Esophagus (tissue), 2 donors: ENCODE data around the gene RCOR3. TPM values are rescaled to one million over a fixed set of nuclear protein-coding genes. Genes with fewer than 3 reads are reported as not detected.

Experiments
- H3K27ac ChIP-seq, 2 donors: one replicate each; pipeline ENCODE4 v1.5.1; 2013; ENCODE audit warnings: low read depth in 2 of 2, mild to moderate bottlenecking in 2 of 2, inconsistent platforms in 1 of 2, low read length in 1 of 2, moderate library complexity in 1 of 2
- H3K27me3 ChIP-seq, 2 donors: one replicate each; pipeline ENCODE4 v1.6.1; 2013; ENCODE audit warnings: low read length in 2 of 2, control low read depth in 1 of 2, mild to moderate bottlenecking in 1 of 2; ENCODE audit not compliant: insufficient read depth in 2 of 2, control insufficient read depth in 1 of 2
- H3K36me3 ChIP-seq, 2 donors: one replicate each; pipeline ENCODE4 v1.6.1; 2013; ENCODE audit warnings: low read length in 1 of 2; ENCODE audit not compliant: control insufficient read depth in 2 of 2, insufficient read depth in 2 of 2
- H3K4me1 ChIP-seq, 2 donors: one replicate each; pipeline ENCODE4 v1.6.1; 2013; ENCODE audit warnings: low read length in 1 of 2; ENCODE audit not compliant: control insufficient read depth in 2 of 2, insufficient read depth in 2 of 2
- H3K4me3 ChIP-seq, 2 donors: one replicate each; pipeline ENCODE4 v1.5.1; 2013; ENCODE audit warnings: low read length in 2 of 2, mild to moderate bottlenecking in 2 of 2, low read depth in 1 of 2, moderate library complexity in 1 of 2
- H3K9me3 ChIP-seq, 2 donors: one replicate each; pipeline ENCODE4 v1.6.1; 2013; ENCODE audit warnings: mild to moderate bottlenecking in 2 of 2, low read depth in 1 of 2, low read length in 1 of 2, moderate library complexity in 1 of 2; ENCODE audit not compliant: control insufficient read depth in 2 of 2, insufficient read depth in 1 of 2
- WGBS, 2 donors: extraction: QIAGEN DNeasy Blood & Tissue Kit; methylation state at CpG; one replicate each; pipeline ENCODE4 v1.1.7; 2013; 5-methylcytosine and 5-hydroxymethylcytosine counted together
- polyA plus RNA-seq, 2 donors: library from polyadenylated mRNA; stranded (reverse); fragments of 200-250 nt; gene quantifications; one replicate each; pipeline ENCODE4 v1.2.3, GENCODE V29; 2013
- donor health status: healthy with polysubstance abuse.
- donor health status: Bipolar disorder and iron deficiency.

Gene RCOR3
- polyA plus RNA-seq, 2 donors, result 12.4 to 20.6 TPM

DNA sequence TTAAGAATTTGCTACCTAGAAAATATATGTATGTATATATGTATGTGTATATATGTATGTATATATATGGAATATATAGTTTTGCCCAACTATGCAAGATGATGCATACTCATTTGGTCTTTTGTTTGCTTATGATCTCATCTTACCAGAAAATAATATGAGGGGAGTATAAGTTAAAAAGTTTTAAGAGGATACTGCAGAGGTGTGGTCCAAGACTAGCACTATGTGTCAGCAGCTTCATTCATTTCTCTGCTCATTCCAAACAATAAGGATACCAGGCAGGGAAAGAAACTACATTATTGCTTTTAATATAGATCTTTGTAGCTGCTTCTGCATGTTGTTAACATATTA lies 22.8 kb downstream of the RCOR3 start:
- no peaks in the 10 kb centered on the region for H3K4me1 ChIP-seq
- H3K9me3 ChIP-seq, result no peaks in the 10 kb centered on the region
- H3K4me3 ChIP-seq, result no peak overlapping the region
- H3K27ac ChIP-seq, result no peak overlapping the region
- no peaks in the 10 kb centered on the region for H3K27me3 ChIP-seq
- no peaks in the 10 kb centered on the region for H3K36me3 ChIP-seq

DNA sequence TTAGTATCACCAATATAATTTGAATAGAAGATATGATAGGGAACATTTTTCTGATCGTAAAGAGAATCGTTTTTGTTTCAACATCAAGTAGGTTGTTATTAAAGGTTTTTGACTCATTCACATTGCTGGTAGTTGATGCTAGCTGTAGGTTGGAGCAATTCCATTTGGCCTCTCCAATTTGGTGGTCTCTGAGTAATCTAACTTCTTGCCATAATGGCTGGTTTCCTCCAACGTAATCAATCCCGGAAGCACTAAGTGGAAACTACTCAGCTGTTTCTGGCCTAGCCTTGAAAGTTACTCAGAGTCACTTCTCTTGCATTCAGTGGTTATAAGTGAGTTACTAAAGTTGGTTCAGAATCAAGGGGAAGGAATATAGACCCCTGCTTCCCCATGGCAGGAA lies 26.0 kb downstream of the RCOR3 start:
- H3K4me3 ChIP-seq, result no peak overlapping the region
- no peaks in the 10 kb centered on the region for H3K27me3 ChIP-seq
- no peak overlapping the region for H3K27ac ChIP-seq
- H3K9me3 ChIP-seq, result no peaks in the 10 kb centered on the region
- no peaks in the 10 kb centered on the region for H3K4me1 ChIP-seq
- WGBS, 2 donors, result 88% methylated on average over 4 of the region's 4 CpGs
- H3K36me3 ChIP-seq, result peaks cover 0 to 2% of the 10 kb centered on the region in 2 donors

DNA sequence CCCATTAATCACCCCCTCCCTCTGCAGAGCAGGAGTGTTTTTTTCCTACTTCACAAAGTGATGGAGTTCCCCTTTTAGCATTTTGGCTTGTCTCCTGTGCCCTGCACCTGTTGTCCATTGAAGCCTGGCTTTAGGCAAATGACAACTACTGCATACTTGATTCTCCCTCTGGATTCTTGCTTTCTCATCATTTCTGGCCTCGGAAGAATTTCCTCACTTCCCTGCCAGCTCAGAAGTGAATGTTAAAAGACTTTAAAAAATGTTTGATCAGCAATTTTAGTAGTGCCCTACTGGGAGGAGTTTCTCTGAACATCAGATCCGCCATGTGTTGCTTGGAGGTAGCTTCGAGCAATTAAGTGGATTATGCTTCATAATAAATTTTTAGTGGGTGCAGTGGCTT lies 28.1 kb downstream of the RCOR3 start:
- 76 to 81% methylated on average over 3 of the region's 3 CpGs for WGBS, 2 donors
- Histone ChIP-seq H3K4me3 (no peak overlapping the region), H3K27me3 (no peaks in the 10 kb centered on the region), H3K27ac (no peak overlapping the region), H3K9me3 (no peaks in the 10 kb centered on the region), H3K4me1 (no peaks in the 10 kb centered on the region), H3K36me3 (peaks cover 2 to 3% of the 10 kb centered on the region in 2 donors)

DNA sequence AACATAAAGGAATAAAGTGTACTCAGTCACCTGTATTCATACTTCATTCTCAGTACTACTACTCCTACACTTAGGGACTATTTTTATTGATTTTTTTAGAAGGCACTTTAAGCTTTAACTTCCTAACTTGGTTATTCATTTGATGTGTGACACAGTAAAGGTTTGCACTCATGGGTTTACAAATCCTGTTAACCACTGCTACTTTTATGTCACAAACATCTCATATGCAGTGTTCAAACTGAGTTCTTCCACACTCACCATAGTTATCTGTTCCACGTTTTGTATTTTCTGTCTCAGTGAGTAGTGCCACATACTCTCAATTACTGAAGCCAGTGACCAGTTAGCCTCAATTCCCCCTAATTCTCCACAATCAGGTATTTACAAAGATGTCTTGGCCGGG lies 33.2 kb downstream of the RCOR3 start:
- Histone ChIP-seq H3K36me3 (peaks cover 5 to 7% of the 10 kb centered on the region in 2 donors), H3K27me3 (no peaks in the 10 kb centered on the region), H3K9me3 (no peaks in the 10 kb centered on the region), H3K4me1 (no peaks in the 10 kb centered on the region), H3K4me3 (no peak overlapping the region), H3K27ac (no peak overlapping the region)
- WGBS, 2 donors, result 91 to 93% methylated on average over 2 of the region's 2 CpGs

DNA sequence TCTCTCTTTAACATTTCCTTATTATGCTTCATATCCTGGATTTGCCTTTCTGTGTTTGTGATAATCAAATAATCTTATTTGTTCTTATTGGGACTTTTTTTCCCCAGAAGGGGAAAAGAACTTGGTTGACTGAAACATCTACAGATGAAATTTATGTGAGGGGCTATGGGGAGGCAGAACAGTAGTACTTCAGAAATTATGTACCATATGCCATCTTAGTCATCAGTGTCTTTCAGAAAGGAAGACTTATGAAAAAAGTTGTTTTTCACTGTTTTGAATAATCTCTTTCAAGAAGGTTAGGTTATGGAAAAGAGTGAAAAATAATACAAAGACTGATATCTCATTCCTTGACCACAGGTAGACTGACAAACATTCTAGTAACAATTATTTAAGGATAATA lies 37.2 kb downstream of the RCOR3 start:
- no peaks in the 10 kb centered on the region for H3K27me3 ChIP-seq
- H3K4me3 ChIP-seq, result no peak overlapping the region
- no peaks in the 10 kb centered on the region for H3K9me3 ChIP-seq
- peaks cover 3 to 7% of the 10 kb centered on the region in 2 donors for H3K36me3 ChIP-seq
- no peaks in the 10 kb centered on the region for H3K4me1 ChIP-seq
- no peak overlapping the region for H3K27ac ChIP-seq

DNA sequence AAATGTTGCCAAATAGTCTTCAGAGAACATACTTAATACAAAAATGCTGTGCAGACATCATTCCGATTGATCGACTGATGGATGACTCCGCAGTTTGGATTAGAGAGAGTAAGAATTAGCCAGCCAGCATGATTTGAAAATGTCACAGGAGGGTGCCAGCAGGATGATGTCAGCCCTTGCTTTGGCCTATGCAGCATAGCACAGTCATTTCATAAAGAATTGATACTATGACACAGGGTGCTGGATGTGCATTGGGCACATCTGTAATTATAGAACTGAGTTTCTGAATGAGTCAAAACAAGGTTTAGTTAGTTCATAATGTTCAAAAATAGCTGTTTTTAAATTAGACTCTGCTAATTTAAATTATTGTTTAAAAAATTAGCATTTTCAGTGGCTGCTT lies 45.9 kb downstream of the RCOR3 start:
- Histone ChIP-seq H3K27ac (no peak overlapping the region), H3K36me3 (peaks cover 3% of the 10 kb centered on the region in 2 donors), H3K4me3 (no peak overlapping the region), H3K4me1 (no peaks in the 10 kb centered on the region), H3K9me3 (no peaks in the 10 kb centered on the region), H3K27me3 (no peaks in the 10 kb centered on the region)
- WGBS, 2 donors, result 85 to 89% methylated on average over 3 of the region's 3 CpGs

DNA sequence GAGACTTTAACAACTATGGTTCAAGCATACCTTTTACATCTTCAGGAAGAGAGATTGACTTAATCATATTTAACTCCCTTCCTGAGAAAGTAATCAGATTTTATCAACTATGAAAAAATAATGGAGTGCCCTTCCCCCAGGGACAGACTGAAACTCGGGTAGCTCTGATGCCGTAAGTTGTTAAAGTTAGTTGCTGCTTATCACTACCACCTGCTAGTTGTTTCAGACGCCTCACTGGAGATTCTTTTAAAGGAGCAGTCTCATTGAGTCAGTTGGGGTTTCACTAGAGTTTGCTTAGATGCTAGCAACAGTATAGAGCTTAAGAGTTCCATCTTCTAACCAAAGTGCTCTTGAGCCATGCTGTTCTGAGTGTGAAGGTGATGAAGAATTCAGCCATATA lies 50.5 kb downstream of the RCOR3 start:
- no peaks in the 10 kb centered on the region for H3K9me3 ChIP-seq
- H3K27ac ChIP-seq, result no peak overlapping the region
- no peaks in the 10 kb centered on the region for H3K27me3 ChIP-seq
- no peak overlapping the region for H3K4me3 ChIP-seq
- WGBS, 2 donors, result 80 to 82% methylated on average over 3 of the region's 3 CpGs
- H3K4me1 ChIP-seq, result no peaks in the 10 kb centered on the region
- H3K36me3 ChIP-seq, result peaks cover 5 to 6% of the 10 kb centered on the region in 2 donors

DNA sequence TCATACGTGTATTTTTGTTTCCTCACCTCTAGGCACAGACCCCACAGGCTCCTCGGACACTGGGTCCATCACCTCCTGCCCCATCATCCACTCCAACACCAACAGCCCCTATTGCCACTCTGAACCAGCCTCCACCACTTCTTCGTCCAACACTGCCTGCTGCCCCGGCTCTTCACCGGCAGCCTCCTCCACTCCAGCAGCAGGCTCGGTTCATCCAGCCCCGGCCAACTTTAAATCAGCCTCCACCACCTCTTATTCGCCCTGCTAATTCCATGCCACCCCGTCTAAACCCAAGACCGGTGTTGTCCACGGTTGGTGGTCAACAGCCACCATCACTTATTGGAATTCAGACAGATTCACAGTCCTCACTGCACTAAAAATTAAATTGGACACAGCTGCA lies 54.2 kb downstream of the RCOR3 start:
- no peaks in the 10 kb centered on the region for H3K4me1 ChIP-seq
- H3K27ac ChIP-seq, result no peak overlapping the region
- no peaks in the 10 kb centered on the region for H3K9me3 ChIP-seq
- peaks cover 4 to 5% of the 10 kb centered on the region in 2 donors for H3K36me3 ChIP-seq
- WGBS, 2 donors, result 93 to 94% methylated on average over 11 of the region's 11 CpGs
- no peak overlapping the region for H3K4me3 ChIP-seq
- H3K27me3 ChIP-seq, result no peaks in the 10 kb centered on the region

DNA sequence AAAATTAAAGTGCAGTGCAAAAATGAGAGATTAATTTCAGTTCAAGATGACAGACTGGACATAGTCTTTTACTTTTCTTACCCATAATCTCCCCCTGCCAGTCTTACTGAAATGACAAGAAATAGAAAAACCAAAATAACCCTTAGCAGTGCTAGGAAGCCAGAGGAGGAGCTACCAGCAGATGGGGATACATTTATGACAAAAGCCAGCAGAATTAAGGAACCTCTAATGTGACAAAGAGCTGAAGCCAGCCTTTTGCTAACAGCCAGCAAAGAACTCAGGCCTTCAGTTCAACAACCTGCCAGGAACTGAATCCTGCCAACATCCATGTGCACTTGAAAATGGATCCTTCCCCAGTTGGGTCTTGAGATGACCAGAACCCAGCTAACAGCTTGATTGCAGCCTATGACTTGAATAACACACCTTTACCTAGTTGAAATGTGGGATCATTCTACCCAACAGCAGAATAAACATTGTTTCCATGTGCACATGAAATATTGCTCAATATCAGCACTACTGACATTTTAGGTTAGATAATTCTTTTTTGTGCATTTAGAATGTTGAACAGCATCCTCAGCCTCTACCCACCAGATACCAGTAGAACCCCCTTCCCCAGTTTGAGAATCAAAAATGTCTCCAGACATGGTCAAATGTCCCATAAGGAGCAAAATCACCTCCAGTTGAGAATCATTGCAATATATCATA lies 59.6 kb downstream of the RCOR3 start:
- Histone ChIP-seq H3K36me3 (no peaks in the 10 kb centered on the region), H3K27me3 (no peaks in the 10 kb centered on the region), H3K27ac (no peak overlapping the region), H3K4me1 (no peaks in the 10 kb centered on the region), H3K9me3 (no peaks in the 10 kb centered on the region), H3K4me3 (no peak overlapping the region)

DNA sequence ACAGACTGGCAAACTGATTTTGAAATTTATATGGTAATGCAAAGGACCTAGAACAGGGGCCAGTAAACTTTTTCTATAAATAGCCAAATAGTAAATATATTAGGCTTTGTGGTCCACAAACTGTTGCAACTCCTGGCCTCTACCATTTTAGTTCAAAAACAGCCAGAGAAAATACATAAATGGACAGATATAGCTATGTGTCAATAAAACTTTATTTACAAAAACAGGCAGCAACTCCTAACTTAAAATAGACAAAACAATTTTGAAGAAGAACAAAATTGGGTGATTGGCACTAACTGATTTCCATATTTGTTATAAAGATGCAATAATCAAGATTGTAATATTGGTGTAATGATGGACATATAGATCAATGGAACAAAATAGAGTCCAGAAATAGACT lies 60.7 kb downstream of the RCOR3 start:
- Histone ChIP-seq H3K4me3 (no peak overlapping the region), H3K27me3 (no peaks in the 10 kb centered on the region), H3K9me3 (no peaks in the 10 kb centered on the region), H3K4me1 (no peaks in the 10 kb centered on the region), H3K36me3 (no peaks in the 10 kb centered on the region), H3K27ac (no peak overlapping the region)
